Common myeloid progenitor, CD34-positive (primary cell): ENCODE data around the gene RELL2. TPM values are rescaled to one million over a fixed set of nuclear protein-coding genes. Genes with fewer than 3 reads are reported as not detected.

Source experiments
- CTCF ChIA-PET: fragments of 350-600 bp; sonication (Branson Sonifier 250); formaldehyde crosslinking; loops from one replicate; lab custom pipeline; 2021; ENCODE audit warnings: antibody characterized with exemption; lab: Charles Lee
- POLR2A ChIA-PET: fragments of 350-600 bp; sonication (Branson Sonifier 250); formaldehyde crosslinking; loops from one replicate; lab custom pipeline; 2021; ENCODE audit warnings: antibody characterized with exemption; lab: Charles Lee
- DNase-seq, 3 donors: peaks; one replicate each; pipeline versions ENCODE4 v3.0.0 to v3.0.0-alpha.2; 2013
- H3K27ac ChIP-seq, 2 experiments: 1 replicate in 1 of 2; 2 replicates in 1 of 2; pipeline ENCODE4 v1.7.0; 2013; ENCODE audit warnings: inconsistent platforms in 2 of 2, low read length in 2 of 2, mild to moderate bottlenecking in 2 of 2, low read depth in 1 of 2, moderate library complexity in 1 of 2; ENCODE audit not compliant: severe bottlenecking in 2 of 2, insufficient read depth in 1 of 2, poor library complexity in 1 of 2
- H3K27me3 ChIP-seq, 5 experiments: replicated peaks in 2 of 5; 1 replicate in 3 of 5; 2 replicates in 2 of 5; pipeline versions ENCODE4 v1.6.1 to v1.7.0; 2013; ENCODE audit warnings: low read length in 4 of 5, mild to moderate bottlenecking in 2 of 5, moderate library complexity in 2 of 5, inconsistent platforms in 1 of 5; ENCODE audit not compliant: insufficient read depth in 5 of 5, control insufficient read depth in 4 of 5
- H3K36me3 ChIP-seq, 4 experiments: 1 replicate in 2 of 4; 2 replicates in 2 of 4; pipeline versions ENCODE4 v1.6.1 to v1.7.0; 2013; ENCODE audit warnings: low read length in 3 of 4, control low read depth in 1 of 4, mild to moderate bottlenecking in 1 of 4; ENCODE audit not compliant: control insufficient read depth in 4 of 4, insufficient read depth in 4 of 4
- H3K4me1 ChIP-seq, 4 experiments: 1 replicate in 3 of 4; 2 replicates in 1 of 4; pipeline versions ENCODE4 v1.6.1 to v1.7.1; 2013; ENCODE audit warnings: low read length in 3 of 4, mild to moderate bottlenecking in 3 of 4, control low read depth in 1 of 4, inconsistent platforms in 1 of 4, moderate library complexity in 1 of 4; ENCODE audit not compliant: control insufficient read depth in 4 of 4, insufficient read depth in 4 of 4; ENCODE audit errors: control extremely low read depth in 1 of 4
- H3K4me3 ChIP-seq, 7 experiments: 1 replicate in 4 of 7; 2 replicates in 3 of 7; pipeline versions ENCODE4 v1.5.1 to v1.7.0; 2013; ENCODE audit warnings: mild to moderate bottlenecking in 7 of 7, low read length in 6 of 7, moderate library complexity in 6 of 7, inconsistent platforms in 2 of 7, low read depth in 2 of 7, control low read depth in 1 of 7; ENCODE audit not compliant: insufficient read depth in 4 of 7, control insufficient read depth in 1 of 7; ENCODE audit errors: extremely low read depth in 1 of 7
- H3K9me3 ChIP-seq, 5 experiments: 1 replicate in 4 of 5; 2 replicates in 1 of 5; pipeline versions ENCODE4 v1.6.1 to v1.7.1; 2013; ENCODE audit warnings: low read length in 4 of 5, mild to moderate bottlenecking in 2 of 5, inconsistent platforms in 1 of 5, low read depth in 1 of 5, moderate library complexity in 1 of 5; ENCODE audit not compliant: control insufficient read depth in 4 of 5, insufficient read depth in 2 of 5; ENCODE audit errors: control extremely low read depth in 1 of 5
- WGBS: methylation state at CpG from one replicate; pipeline ENCODE4 v1.1.5; 2013; ENCODE audit not compliant: insufficient coverage; 5-methylcytosine and 5-hydroxymethylcytosine counted together
- polyA plus RNA-seq: library from polyadenylated mRNA; unstranded; fragments of 120-200 nt; gene quantifications from one replicate; pipeline ENCODE4 v1.2.1, GENCODE V29; 2013

Gene RELL2, protein sequence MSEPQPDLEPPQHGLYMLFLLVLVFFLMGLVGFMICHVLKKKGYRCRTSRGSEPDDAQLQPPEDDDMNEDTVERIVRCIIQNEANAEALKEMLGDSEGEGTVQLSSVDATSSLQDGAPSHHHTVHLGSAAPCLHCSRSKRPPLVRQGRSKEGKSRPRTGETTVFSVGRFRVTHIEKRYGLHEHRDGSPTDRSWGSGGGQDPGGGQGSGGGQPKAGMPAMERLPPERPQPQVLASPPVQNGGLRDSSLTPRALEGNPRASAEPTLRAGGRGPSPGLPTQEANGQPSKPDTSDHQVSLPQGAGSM
- 2.1 TPM for polyA plus RNA-seq

DNA sequence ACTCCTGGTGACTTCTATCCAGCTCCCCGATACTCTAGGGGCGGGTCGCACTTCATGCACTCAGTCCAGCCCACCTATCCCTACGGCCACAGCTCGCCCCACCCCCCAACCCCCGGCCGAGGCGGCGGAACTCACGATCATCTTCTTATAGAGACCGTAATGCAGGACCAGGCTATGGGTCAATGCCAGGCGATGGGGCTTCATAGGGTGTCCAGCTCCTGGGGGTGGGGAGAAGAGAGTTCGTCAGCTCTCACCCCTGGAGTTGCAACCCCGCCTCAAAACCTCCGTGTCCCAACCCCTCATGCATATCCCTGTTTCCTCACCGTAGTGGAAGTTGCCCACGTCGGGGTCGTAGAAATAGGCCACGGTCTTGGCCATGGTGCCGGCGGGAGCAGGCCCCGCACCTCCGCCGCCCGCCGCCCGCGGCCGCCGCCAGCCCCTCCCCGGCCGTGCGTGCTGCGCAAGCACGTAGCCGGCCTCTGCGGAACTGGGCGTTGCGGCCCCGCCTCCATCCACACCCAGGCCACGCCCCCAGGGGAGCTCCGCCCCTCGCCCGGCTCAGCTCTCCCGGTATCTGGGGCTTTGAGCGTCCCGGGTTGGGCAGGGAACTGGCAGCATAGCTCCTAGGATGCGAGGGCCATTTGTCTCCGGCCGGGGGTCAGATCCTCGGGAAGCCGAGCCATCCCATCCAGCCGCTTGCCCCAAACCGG, at the start of gene RELL2, which contains the start of gene HDAC3:
Gene RELL2 (plus strand): TSS at position 585 of the 710 bp plus-strand sequence. CDS start 1,229 bp downstream, outside the sequence.
Gene HDAC3 (minus strand): TSS at position 437 of the 710 bp plus-strand sequence. CDS start 59 bp downstream, at position 378.
- no peaks in the 10 kb centered on the region for H3K27me3 ChIP-seq
- POLR2A ChIA-PET: interaction anchor here (0.7 to 1.3 kb wide), 3 partner anchors 11 to 18 kb away, joined by 3 read pairs; partner anchors contain the start of gene DIAPH1
- no peaks in the 10 kb centered on the region for H3K9me3 ChIP-seq
- 0% methylated on average over 35 of the region's 55 CpGs for WGBS
- peak; percentile 82 to 89 (median 88) for DNase-seq
- peak within 1 kb of the TSS; percentile 79 to 99 (median 92) for H3K4me3 ChIP-seq
- H3K4me1 ChIP-seq: peaks cover 4 to 40% (median 30%) of the 10 kb centered on the region in 4 experiments
- peak within 1 kb of the TSS; percentile 60 to 88 for H3K27ac ChIP-seq
- CTCF ChIA-PET: interaction anchor here (0.8 to 11.2 kb wide), 13 partner anchors 8 to 103 kb away, joined by 3 to 101 read pairs (median 5); partner anchors contain the start of genes DIAPH1 and FCHSD1
- peaks cover 3 to 18% (median 13%) of the 10 kb centered on the region in 4 experiments for H3K36me3 ChIP-seq

DNA sequence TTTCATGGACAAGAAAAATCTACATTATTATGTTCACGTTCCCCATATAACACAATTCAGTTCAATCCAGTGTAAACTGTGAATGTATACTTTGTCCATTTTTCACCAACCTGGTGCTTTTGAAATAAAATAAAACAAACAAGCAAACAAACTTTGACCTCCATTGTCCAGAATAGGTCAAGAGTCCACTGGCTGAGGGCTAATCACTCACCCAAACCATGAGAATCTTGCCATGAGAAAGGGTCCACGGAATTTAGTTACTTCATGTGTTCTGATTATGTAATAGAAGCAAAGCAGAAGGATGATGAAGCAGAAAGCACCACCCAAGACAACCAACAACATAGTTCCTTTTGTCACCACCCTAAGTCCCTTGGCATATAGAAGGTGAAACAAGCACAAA, 46.7 kb upstream of the RELL2 start:
- H3K4me3 ChIP-seq: no peak overlapping the region
- CTCF ChIA-PET: interaction anchor here (0.9 to 8.4 kb wide), 6 partner anchors 9 to 40 kb away, joined by 4 to 281 read pairs (median 16); partner anchors contain the start of gene DIAPH1

DNA sequence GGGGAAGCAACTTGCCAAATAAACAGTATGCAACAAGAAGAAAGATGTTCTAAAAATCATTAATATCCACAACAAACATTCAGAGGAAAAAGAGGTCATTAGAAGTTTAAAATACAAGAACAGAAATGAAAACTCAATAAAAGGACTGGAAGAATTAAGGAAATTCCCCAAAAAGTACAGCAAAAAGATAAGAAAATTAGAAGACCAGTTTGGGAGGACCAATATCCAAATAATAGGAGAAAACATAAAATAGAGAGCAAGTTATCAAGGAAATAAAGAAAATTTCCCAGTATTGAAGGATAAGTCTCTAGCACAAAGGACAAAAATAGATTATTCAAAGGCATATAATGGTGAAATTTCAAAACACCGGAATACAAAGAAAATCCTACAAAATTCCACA, 39.9 kb upstream of the RELL2 start:
- CTCF ChIA-PET: interaction anchor here (0.7 to 9.0 kb wide), 2 partner anchors 22 to 35 kb away, joined by 3 to 88 read pairs; partner anchors contain the start of gene DIAPH1
- DNase-seq: no peak
- Histone ChIP-seq H3K36me3 (peaks cover 0 to 24% (median 9%) of the 10 kb centered on the region in 4 experiments), H3K27me3 (no peaks in the 10 kb centered on the region), H3K9me3 (peaks cover 0 to 7% (median 2%) of the 10 kb centered on the region in 5 experiments), H3K27ac (no peak overlapping the region), H3K4me1 (peaks cover 0 to 24% (median 7%) of the 10 kb centered on the region in 4 experiments), H3K4me3 (no peak overlapping the region)
- no CpG with 5 or more reads among the region's 1 CpG for WGBS
- POLR2A ChIA-PET: no interaction called here

More for the DNA sequence above, 46.7 kb upstream of the RELL2 start:
- DNase-seq: peak in 2 of 3 donors; percentile 53 to 61
- POLR2A ChIA-PET: no interaction called here
- Histone ChIP-seq H3K27me3 (no peaks in the 10 kb centered on the region), H3K36me3 (peaks cover 16 to 51% (median 21%) of the 10 kb centered on the region in 4 experiments), H3K4me1 (peaks cover 0 to 18% (median 10%) of the 10 kb centered on the region in 4 experiments), H3K9me3 (no peaks in the 10 kb centered on the region), H3K27ac (no peak overlapping the region)
- WGBS: 100% methylated on average over 1 of the region's 2 CpGs

DNA sequence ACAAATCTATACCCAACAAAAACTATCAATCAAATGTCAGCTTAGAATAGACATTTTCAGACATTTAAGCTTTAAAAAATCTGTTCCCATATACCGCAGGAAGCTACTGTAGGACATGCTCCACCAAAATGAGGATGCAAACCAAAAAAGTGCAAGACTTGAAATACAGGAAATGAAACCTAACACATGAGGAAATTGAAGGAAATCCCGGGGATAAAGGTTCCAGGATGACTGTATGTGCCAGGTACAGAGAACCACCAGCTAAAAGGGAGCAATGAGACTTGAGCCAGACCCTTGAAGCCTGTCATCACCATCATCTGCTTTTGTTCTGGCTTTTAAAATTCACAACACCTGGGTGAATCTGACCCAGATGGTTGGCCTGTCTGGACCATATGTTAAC, 39.4 kb upstream of the RELL2 start:
- Histone ChIP-seq H3K27me3 (no peaks in the 10 kb centered on the region), H3K27ac (no peak overlapping the region), H3K4me1 (peaks cover 0 to 21% (median 6%) of the 10 kb centered on the region in 4 experiments), H3K36me3 (peaks cover 0 to 25% (median 9%) of the 10 kb centered on the region in 4 experiments), H3K9me3 (peaks cover 0 to 7% (median 2%) of the 10 kb centered on the region in 5 experiments), H3K4me3 (no peak overlapping the region)
- 85% methylated on average over 2 of the region's 2 CpGs for WGBS
- ChIA-PET CTCF (interaction anchor here (1.1 to 9.0 kb wide), 4 partner anchors 10 to 30 kb away, joined by 3 to 88 read pairs (median 4); partner anchors contain the start of gene DIAPH1), POLR2A (interaction anchor here (1.3 kb wide), 1 partner anchor 22 kb away, joined by 4 read pairs; no protein-coding TSS in a partner anchor)
- DNase-seq: no peak

DNA sequence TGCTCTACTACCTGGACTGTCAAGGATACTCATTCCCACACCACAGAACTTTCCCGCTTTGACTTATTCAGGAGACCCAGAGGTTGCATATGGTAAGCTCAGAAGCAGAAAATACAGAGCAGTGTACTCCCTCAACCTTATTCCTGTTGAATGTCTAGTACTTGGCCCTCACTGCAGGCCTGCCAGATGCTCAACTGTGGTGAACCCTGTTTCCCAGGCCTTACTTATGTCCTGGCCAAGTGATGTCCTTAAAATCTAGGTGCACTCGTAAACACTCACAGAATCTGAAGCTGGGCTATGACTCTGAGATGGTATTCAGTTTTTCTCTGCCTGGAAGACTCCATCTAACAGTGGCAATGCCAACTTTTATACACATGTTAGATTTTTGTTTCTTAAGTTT, 39.0 kb upstream of the RELL2 start:
- WGBS: 94% methylated on average over 2 of the region's 2 CpGs
- peaks cover 0 to 9% (median 2%) of the 10 kb centered on the region in 5 experiments for H3K9me3 ChIP-seq

More for the DNA sequence above, 39.0 kb upstream of the RELL2 start:
- Histone ChIP-seq H3K36me3 (peaks cover 0 to 27% (median 10%) of the 10 kb centered on the region in 4 experiments), H3K4me1 (peaks cover 0 to 19% (median 5%) of the 10 kb centered on the region in 4 experiments), H3K27me3 (no peaks in the 10 kb centered on the region), H3K27ac (no peak overlapping the region), H3K4me3 (no peak overlapping the region)
- CTCF ChIA-PET: interaction anchor here (0.9 to 9.0 kb wide), 10 partner anchors 10 to 38 kb away, joined by 3 to 88 read pairs (median 4); partner anchors contain the start of genes DIAPH1, HDAC3 and RELL2
- no peak for DNase-seq
- POLR2A ChIA-PET: interaction anchor here (1.3 kb wide), 1 partner anchor 22 kb away, joined by 4 read pairs; no protein-coding TSS in a partner anchor
